CD4-positive, alpha-beta T cell treated with Interleukin-6 at 100 ng/mL for 8 hours (primary cell): Measurements from ENCODE around the gene HSFX4.
"Not testable (repeated sequence)": the region's sequence is repeated elsewhere in the genome, so short reads cannot be mapped to it uniquely, and the experiment has no call there.

Source experiments
- DNase-seq: peaks from one replicate; pipeline ENCODE4 v3.0.0-alpha.2; 2020; ENCODE audit warnings: mixed read lengths, low spot score

HSFX4 gene

GRCh38 chrX:149929400-149929799 lies at the start of gene HSFX4:
Gene HSFX4, plus strand, starts transcription at chrX:149929573. Its CDS starts 72 bp downstream, at chrX:149929645.
- not testable (repeated sequence) for DNase-seq

- no peak for DNase-seq
These were observed 48.2 kb upstream of the HSFX4 start, which contains the start of gene MAGEA8 for GRCh38 chrX:149881081-149881711. Gene MAGEA8, plus strand, starts transcription at chrX:149881183. Its CDS starts 3,090 bp downstream, at chrX:149884273.

DNA sequence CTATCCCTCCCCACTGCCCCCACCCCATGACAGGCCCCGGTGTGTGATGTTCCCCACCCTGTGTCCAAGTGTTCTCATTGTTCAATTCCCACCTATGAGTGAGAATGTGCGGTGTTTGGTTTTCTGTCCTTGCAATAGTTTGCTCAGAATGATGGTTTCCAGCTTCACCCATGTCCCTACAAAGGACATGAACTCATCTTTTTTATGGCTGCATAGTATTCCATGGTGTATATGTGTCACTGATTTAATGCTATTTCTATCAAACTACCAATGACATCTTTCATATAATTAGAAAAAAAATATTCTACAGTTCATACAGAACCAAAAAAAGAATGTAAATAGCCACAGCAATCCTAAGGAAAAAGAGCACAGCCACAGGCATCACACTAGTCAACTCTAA lies 38.5 kb upstream of the HSFX4 start:
- not testable (repeated sequence) for DNase-seq

- no peak for DNase-seq
These were observed 30.8 kb upstream of the HSFX4 start for GRCh38 chrX:149898554-149898953.

DNA sequence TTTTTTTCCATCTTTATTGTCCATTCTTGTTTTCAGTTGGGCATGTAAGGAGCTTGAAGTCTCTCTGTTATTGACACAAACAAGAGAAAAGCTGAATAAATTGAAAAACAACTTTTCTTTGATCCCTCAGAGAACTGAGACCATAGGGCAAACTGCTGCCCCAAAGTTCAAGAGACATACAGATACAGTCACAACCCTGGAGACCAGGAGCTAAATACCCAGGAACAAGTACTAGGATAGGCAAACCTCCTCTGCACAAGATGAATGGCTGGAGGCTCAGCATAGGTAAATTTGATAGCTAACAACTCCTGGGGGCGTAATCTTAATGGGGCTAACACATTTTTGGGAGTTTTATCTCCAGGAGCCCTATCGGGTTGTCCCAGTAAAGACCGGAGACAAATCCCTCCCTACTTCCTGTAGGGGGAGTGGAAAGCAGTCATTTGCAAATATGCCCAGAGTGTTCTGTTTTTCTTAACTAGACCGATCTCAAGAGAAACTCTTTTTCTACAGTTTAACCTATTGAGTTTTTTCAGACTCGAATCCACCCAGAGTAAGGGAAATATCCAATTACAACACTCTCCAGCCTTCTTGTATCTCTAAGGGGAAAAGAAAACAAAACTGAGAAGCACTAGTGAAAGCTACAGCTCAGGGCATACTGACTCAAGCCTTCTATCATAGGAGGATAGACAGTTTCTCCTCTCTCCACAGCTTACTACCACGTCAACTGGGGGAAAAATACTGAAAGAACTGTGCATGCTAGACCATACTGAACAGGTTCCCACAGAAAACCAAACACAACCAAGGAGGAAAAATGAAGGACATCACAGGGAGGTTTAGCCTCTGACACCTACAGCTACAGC lies 25.3 kb upstream of the HSFX4 start:
- no peak for DNase-seq

GRCh38 chrX:149908308-149908707 lies 21.1 kb upstream of the HSFX4 start:
- no peak for DNase-seq

GRCh38 chrX:149908727-149909126 lies 20.6 kb upstream of the HSFX4 start:
- DNase-seq: no peak

- no peak for DNase-seq
These were observed 19.8 kb upstream of the HSFX4 start for GRCh38 chrX:149909324-149910177.

DNA sequence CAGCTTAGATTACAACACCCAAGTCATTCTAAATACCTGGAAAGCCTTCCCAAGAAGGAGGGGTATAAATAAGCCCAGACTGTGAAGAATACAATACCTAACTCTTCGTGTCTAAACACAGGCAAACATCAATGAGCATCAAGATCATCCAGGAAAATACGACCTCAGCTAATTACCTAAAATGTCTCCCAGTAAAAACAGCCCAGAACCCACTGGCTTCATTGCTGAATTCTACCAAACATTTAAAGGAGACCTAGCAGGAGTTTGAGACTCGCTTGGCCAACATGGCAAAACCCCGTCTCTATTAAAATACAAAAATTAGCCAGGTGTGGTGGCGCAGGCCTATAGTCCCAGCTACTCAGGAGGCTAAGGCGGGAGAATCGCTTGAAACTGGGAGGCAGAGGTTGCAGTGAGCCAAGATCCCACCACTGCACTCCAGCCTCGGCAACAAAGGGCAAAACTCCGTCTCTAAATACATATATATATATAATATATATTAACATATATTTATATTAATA lies 19.1 kb upstream of the HSFX4 start:
- DNase-seq: no peak

GRCh38 chrX:149916745-149917392 lies 12.5 kb upstream of the HSFX4 start:
- DNase-seq: no peak

GRCh38 chrX:149923836-149924235 lies 5.5 kb upstream of the HSFX4 start:
- DNase-seq: not testable (repeated sequence)

DNA sequence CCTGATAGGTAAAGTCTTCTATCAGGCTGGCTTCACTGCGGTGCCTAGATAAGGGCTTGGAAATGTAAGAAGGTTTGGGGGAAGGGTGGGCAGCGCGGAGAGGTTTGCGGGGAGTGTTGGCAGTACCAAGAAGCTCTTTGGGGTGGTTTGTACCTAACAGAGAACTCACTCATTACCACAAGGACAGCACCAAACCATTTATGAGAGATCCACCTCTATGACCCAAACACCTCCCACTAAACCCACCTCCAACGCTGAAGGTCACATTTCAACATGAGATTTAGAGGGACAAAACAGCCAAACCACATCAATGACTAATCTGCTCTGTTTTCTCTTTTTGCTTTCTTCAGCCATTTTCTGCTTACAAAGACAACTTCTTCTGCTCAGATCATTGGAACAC lies 4.9 kb upstream of the HSFX4 start:
- not testable (repeated sequence) for DNase-seq

GRCh38 chrX:149927245-149927963 lies 2.0 kb upstream of the HSFX4 start:
- not testable (repeated sequence) for DNase-seq

- not testable (repeated sequence) for DNase-seq
These were observed 1.5 kb upstream of the HSFX4 start for GRCh38 chrX:149927964-149928258.

GRCh38 chrX:149928635-149929034 lies 738 bp upstream of the HSFX4 start:
- not testable (repeated sequence) for DNase-seq

DNA sequence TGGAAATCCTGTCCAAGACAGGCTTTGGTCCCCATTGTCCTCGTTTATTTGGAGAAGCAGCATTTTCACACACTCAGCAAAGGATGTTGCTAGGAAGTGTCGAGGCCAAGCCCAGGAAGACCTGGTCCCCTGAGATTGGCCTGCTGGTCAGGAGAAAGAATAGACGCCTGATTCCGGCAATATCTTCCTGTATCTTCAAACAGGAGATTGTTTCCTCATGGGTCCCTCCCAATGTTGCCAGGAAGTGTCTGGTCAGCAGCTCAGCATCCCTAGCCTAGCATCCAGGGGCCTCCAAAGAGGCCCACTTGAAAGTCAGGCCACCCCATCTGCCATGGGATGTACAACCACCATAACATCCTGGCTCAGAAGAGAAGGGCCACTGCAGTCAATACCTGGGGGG lies 2.0 kb downstream of the HSFX4 start:
- DNase-seq: not testable (repeated sequence)

DNA sequence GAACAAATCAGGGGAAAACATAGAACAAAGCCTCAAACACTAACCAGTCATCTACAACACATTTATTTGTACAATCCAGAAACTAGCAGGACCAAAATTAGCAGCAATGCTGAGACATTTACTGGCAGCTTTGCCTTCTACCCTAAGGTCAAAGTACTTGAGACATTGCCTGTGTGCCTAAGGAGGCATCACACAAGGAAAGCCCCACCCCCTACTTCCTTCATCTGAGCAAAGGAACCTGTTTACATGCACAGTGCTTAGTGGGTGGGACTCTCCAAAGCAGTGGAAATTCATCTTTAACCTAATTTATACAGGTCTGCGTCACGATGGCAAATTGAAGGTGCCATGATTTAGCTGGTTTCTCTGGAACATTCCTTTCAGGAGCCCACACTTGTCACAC lies 2.8 kb downstream of the HSFX4 start:
- not testable (repeated sequence) for DNase-seq

DNA sequence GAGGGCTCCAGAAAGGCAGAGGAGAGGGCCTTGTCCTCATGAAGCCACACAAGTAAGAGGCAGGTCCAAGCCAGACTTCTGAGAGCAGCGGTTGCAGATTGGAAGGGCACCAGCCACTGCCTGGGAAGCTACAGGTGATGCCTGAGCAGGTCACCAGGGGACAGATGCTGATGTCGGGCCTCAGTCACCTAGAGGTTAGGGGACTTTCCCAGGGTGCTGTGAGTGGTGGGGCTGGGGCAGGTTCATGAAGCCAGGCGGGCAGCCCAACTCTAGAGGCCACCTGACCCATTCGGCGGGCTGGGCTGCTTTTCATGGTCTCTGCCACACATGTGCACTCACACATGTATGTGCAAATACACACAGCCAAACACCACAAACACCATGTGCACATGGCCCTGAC lies 3.6 kb downstream of the HSFX4 start:
- DNase-seq: not testable (repeated sequence)

GRCh38 chrX:149933547-149933946 lies 4.2 kb downstream of the HSFX4 start:
- not testable (repeated sequence) for DNase-seq

DNA sequence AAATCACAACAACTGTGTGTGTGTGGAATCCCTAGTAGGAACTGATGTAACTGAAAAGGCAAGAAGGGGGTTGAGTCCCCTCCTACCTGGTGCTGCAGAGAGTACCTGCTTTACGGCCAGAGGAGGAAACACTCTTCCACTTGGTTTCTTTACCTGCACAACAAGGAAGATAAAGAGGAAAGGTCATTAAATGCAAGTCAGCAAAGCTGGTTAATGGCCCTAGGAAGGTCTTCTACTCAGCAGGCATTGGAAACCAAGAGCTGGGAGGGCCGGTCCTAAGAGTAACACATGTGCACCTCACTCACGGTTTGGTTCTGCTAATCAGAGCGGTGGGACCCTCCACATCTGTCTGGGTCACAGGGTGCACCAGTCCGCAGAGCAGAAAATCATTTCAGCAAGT lies 8.0 kb downstream of the HSFX4 start:
- not testable (repeated sequence) for DNase-seq

GRCh38 chrX:149937871-149938426 lies 8.6 kb downstream of the HSFX4 start:
- DNase-seq: no peak
